Measurements from ENCODE around the gene RTL10.

- TF ChIP-seq CTCF (IDR thresholded peaks at IDR 0.05; ENCODE audit: poor library complexity) (no peak), EZH2 (IDR thresholded peaks at IDR 0.05; ENCODE audit: borderline replicate concordance) (no peak), EZH2phosphoT487 (IDR thresholded peaks at IDR 0.05; ENCODE audit: low read depth, severe bottlenecking, unreplicated experiment) (no peak)
These were observed 44.9 kb downstream of the RTL10 start for GRCh38 chr22:19809741-19810140.
